Neural crest cell (in vitro differentiated cells): ENCODE data around the gene CGGBP1. TPM values are rescaled to one million over a fixed set of nuclear protein-coding genes. Genes with fewer than 3 reads are reported as not detected.

Experiments used
- DNase-seq: peaks from one replicate; pipeline ENCODE4 v3.0.0; 2021; ENCODE audit warnings: low read depth, mixed read lengths, low spot score
- H3K27ac Mint-ChIP-seq: one replicate; pipeline ENCODE4 v1.8.0; 2021; ENCODE audit warnings: mild to moderate bottlenecking, mixed read lengths; ENCODE audit not compliant: unreplicated experiment
- H3K27me3 Mint-ChIP-seq: 2 replicates; pipeline ENCODE4 v1.8.0; 2021; ENCODE audit warnings: low read depth, mild to moderate bottlenecking, mixed read lengths
- H3K36me3 Mint-ChIP-seq: 2 replicates; pipeline ENCODE4 v1.8.0; 2021; ENCODE audit warnings: low read depth, mild to moderate bottlenecking, mixed read lengths
- H3K4me1 Mint-ChIP-seq: 2 replicates; pipeline ENCODE4 v1.8.0; 2021; ENCODE audit warnings: mixed read lengths
- H3K4me3 Mint-ChIP-seq: one replicate; pipeline ENCODE4 v1.8.0; 2021; ENCODE audit warnings: mild to moderate bottlenecking, mixed read lengths
- H3K9me3 Mint-ChIP-seq: 2 replicates; pipeline ENCODE4 v1.8.0; 2021; ENCODE audit warnings: mixed read lengths
- total RNA-seq: library from RNA; stranded (reverse); gene quantifications from 2 replicates; pipeline ENCODE4 v1.2.1, GENCODE V29; 2021
- TF ChIP-seq, protein P1 (sequence below): fragments of 200-600 bp; sonication (generic); conservative IDR thresholded peaks from 2 replicates; pipeline ENCODE4 v1.5.0; 2021; ENCODE audit warnings: antibody characterized with exemption, mild to moderate bottlenecking

Gene CGGBP1
- total RNA-seq, 1 donor from 2014 or later, result 95.5 TPM

DNA sequence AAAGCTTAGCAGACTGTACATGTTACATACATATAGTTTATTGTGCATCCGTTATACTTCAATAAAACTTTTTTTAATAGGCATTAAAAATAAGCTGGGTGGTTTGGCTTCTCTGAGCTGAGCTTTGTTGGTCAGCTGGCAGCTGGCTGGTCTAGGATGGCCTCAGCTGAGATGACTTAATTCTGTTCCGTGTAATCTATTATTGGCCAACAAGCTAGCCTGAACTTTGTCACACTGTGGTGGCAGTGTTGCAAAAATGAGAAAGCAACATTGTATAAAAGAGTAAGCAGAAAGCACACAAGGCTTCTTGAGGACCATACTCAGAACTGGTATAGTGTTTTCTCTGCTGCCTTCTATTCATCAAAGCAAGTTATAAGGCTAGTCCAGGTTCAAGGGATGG lies 45.2 kb downstream of the CGGBP1 start:
- TF ChIP-seq, protein P1, sequence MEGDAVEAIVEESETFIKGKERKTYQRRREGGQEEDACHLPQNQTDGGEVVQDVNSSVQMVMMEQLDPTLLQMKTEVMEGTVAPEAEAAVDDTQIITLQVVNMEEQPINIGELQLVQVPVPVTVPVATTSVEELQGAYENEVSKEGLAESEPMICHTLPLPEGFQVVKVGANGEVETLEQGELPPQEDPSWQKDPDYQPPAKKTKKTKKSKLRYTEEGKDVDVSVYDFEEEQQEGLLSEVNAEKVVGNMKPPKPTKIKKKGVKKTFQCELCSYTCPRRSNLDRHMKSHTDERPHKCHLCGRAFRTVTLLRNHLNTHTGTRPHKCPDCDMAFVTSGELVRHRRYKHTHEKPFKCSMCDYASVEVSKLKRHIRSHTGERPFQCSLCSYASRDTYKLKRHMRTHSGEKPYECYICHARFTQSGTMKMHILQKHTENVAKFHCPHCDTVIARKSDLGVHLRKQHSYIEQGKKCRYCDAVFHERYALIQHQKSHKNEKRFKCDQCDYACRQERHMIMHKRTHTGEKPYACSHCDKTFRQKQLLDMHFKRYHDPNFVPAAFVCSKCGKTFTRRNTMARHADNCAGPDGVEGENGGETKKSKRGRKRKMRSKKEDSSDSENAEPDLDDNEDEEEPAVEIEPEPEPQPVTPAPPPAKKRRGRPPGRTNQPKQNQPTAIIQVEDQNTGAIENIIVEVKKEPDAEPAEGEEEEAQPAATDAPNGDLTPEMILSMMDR, result no peak
- Mint-ChIP-seq H3K4me3 (no peak overlapping the region), H3K9me3 (peaks cover 2% of the 10 kb centered on the region), H3K36me3 (no peaks in the 10 kb centered on the region), H3K4me1 (no peaks in the 10 kb centered on the region), H3K27me3 (no peaks in the 10 kb centered on the region), H3K27ac (no peak overlapping the region)
- DNase-seq, result no peak

DNA sequence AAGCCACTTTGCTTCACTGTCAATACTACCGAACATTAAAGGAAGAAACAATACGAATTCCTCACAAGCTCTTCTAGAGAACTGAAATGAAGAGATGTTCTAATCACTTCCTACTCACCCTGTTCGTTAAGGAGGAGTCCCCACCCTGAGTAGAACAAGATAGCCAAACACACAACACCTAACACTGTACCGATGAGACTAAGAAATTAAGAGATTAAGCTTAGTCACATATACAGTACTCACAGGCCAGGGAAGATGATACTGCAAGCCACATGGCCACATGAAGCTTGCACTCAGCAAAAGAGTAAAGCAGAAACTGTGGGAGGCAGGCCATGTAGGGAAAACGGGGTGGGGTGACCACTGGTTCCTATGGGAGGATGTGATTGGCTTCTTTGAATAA lies 48.0 kb downstream of the CGGBP1 start:
- no peak for DNase-seq
- Mint-ChIP-seq H3K4me1 (no peaks in the 10 kb centered on the region), H3K4me3 (no peak overlapping the region), H3K36me3 (no peaks in the 10 kb centered on the region), H3K9me3 (no peaks in the 10 kb centered on the region), H3K27ac (no peak overlapping the region), H3K27me3 (no peaks in the 10 kb centered on the region)
- TF ChIP-seq, protein P1, result no peak

DNA sequence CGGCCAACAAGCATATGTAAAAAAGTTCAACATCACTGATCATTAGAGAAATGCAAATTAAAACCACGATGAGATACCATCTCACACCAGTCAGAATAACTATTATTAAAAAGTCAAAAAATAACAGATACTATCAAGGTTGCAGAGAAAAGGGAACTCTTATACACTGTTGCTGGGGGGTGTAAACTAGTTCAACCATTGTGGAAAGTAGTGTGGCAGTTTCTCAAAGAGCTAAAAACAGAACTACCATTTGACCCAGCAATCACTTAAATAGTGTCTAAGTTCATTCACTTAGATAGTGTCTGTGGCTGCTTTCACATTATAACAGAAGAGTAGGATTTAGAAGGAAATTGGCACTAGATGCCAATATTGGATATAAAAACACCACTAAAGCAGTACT lies 49.7 kb downstream of the CGGBP1 start:
- Mint-ChIP-seq H3K27ac (no peak overlapping the region), H3K4me1 (no peaks in the 10 kb centered on the region), H3K27me3 (no peaks in the 10 kb centered on the region), H3K9me3 (no peaks in the 10 kb centered on the region), H3K36me3 (no peaks in the 10 kb centered on the region), H3K4me3 (no peak overlapping the region)
- no peak for DNase-seq
- TF ChIP-seq, protein P1, result no peak

DNA sequence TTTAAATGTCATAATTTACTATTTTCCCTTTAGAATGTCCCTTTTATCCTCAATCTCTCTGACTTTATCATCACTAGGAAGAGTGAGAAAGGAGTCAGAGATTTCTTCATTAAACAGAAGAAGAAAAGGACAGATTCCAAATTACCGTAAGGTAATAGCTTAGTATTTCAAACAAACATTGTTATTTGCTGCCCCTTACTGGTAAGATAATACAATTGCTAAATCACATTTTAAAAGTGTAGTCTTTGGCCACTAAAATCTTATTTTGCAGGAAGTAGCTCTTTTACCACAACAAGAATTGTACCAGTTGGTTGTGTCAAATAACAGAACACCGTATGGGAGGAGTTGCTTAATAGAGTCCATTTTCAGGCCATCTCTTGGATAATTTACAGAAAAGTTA lies 53.7 kb downstream of the CGGBP1 start:
- Mint-ChIP-seq H3K36me3 (no peaks in the 10 kb centered on the region), H3K4me1 (no peaks in the 10 kb centered on the region), H3K27ac (no peak overlapping the region), H3K9me3 (no peaks in the 10 kb centered on the region), H3K27me3 (no peaks in the 10 kb centered on the region), H3K4me3 (no peak overlapping the region)
- DNase-seq, result no peak
- TF ChIP-seq, protein P1, result peak; percentile 61

DNA sequence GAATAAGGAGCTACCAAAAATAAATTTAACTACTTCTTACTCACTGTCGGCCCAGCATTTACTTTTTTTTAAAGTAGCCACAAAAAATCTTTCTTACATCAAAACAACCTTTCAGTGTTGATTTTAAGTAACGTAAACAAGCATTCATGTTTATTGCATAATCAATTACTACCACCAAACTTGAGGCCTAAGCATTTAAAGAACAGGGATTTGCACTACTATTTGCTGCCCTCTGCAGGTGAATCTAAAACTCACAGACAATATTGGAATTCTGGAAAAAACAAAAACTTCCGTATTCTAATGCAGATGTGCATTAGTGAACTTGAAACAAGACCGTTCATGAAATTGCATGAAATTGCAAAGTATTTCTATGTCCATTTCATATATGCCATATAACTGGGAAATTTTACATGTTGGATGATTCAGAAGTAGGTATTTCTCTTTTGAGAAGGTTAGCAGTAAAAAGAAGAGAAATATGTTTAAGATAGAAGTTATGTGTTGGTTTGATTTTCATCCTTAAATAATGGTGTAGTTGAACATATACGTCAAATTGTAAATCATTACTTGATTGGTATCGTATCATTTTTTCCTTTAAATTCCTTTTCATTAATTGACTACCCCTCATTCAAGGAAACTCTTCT lies 55.6 kb downstream of the CGGBP1 start:
- Mint-ChIP-seq H3K27ac (no peak overlapping the region), H3K4me3 (no peak overlapping the region), H3K4me1 (no peaks in the 10 kb centered on the region), H3K27me3 (no peaks in the 10 kb centered on the region), H3K9me3 (no peaks in the 10 kb centered on the region), H3K36me3 (no peaks in the 10 kb centered on the region)
- TF ChIP-seq, protein P1, result peak; percentile 91
- DNase-seq, result peak; percentile 32
